HFFc6 (cell line): ENCODE results near the gene SLC35F5. TPM values are rescaled to one million over a fixed set of nuclear protein-coding genes. Genes with fewer than 3 reads are reported as not detected.

Experiments
- DNase-seq: peaks from one replicate; pipeline ENCODE4 v3.0.0-alpha.2; 2018
- H3K27ac Mint-ChIP-seq: 2 replicates; pipeline ENCODE4 v1.8.0; 2020; ENCODE audit warnings: mild to moderate bottlenecking, mixed read lengths
- H3K27me3 Mint-ChIP-seq: 2 replicates; pipeline ENCODE4 v1.8.0; 2021; ENCODE audit warnings: mild to moderate bottlenecking, moderate library complexity, mixed read lengths; ENCODE audit not compliant: insufficient read depth
- H3K36me3 Mint-ChIP-seq: 2 replicates; pipeline ENCODE4 v1.8.0; 2021; ENCODE audit warnings: low read depth, mixed read lengths
- H3K4me1 Mint-ChIP-seq: 2 replicates; pipeline ENCODE4 v1.8.0; 2020; ENCODE audit warnings: low read depth, mixed read lengths
- H3K4me3 Mint-ChIP-seq: 2 replicates; pipeline ENCODE4 v1.8.0; 2020; ENCODE audit warnings: mild to moderate bottlenecking, moderate library complexity, mixed read lengths
- H3K9me3 Mint-ChIP-seq: 2 replicates; pipeline ENCODE4 v1.8.0; 2020; ENCODE audit warnings: mild to moderate bottlenecking, mixed read lengths
- CTCF ChIP-seq: fragments of 200-600 bp; sonication (generic); IDR thresholded peaks from 2 replicates; pipeline ENCODE4 v1.5.0; 2021; ENCODE audit warnings: antibody characterized with exemption, mild to moderate bottlenecking
- total RNA-seq, 6 experiments: library from RNA; stranded (reverse); fragmentation: NEBNext Ultra II Directional; extraction: Animal tissue kit (Norgen Biotek cat#: 25700); gene quantifications; 2 replicates in 1 of 6; 3 replicates in 5 of 6; pipeline ENCODE4 v1.2.3, GENCODE V29; 2021

Gene SLC35F5
- total RNA-seq, 6 experiments from 2014 or later, result 104 to 151 (median 119) TPM

- H3K9me3 Mint-ChIP-seq, result no peaks in the 10 kb centered on the region
- no peaks in the 10 kb centered on the region; the same call in 1 of the 2 replicates for H3K27me3 Mint-ChIP-seq
- H3K27ac Mint-ChIP-seq, result no peak overlapping the region
- 0 out of 2 replicates have a peak, but pooled peaks cover 2% of the 10 kb centered on the region for H3K36me3 Mint-ChIP-seq
- H3K4me3 Mint-ChIP-seq, result no peak overlapping the region
- H3K4me1 Mint-ChIP-seq, result peaks cover 8% of the 10 kb centered on the region
- no peak for TF ChIP-seq CTCF
- DNase-seq, result no peak
Observed at GRCh38 chr2:113770929-113771328, 14.5 kb upstream of the SLC35F5 start.

- no peak for TF ChIP-seq CTCF
- H3K27ac Mint-ChIP-seq, result no peak overlapping the region
- no peak for DNase-seq
- H3K4me3 Mint-ChIP-seq, result no peak overlapping the region
- H3K27me3 Mint-ChIP-seq, result no peaks in the 10 kb centered on the region; the same call in 1 of the 2 replicates
- peaks cover 13% of the 10 kb centered on the region for H3K36me3 Mint-ChIP-seq
- peaks cover 8% of the 10 kb centered on the region for H3K4me1 Mint-ChIP-seq
- peaks cover 8% of the 10 kb centered on the region for H3K9me3 Mint-ChIP-seq
Observed at GRCh38 chr2:113769555-113769954, 13.1 kb upstream of the SLC35F5 start.

GRCh38 chr2:113768770-113769169 lies 12.3 kb upstream of the SLC35F5 start:
- Mint-ChIP-seq H3K27me3 (no peaks in the 10 kb centered on the region; the same call in 1 of the 2 replicates), H3K4me3 (no peak overlapping the region), H3K9me3 (peaks cover 8% of the 10 kb centered on the region), H3K27ac (peak overlapping the region; percentile 76), H3K36me3 (peaks cover 18% of the 10 kb centered on the region), H3K4me1 (peaks cover 8% of the 10 kb centered on the region)
- TF ChIP-seq CTCF, result no peak
- peak; percentile 13 for DNase-seq

- Mint-ChIP-seq H3K36me3 (peaks cover 18% of the 10 kb centered on the region), H3K4me3 (no peak overlapping the region), H3K9me3 (peaks cover 8% of the 10 kb centered on the region), H3K4me1 (peaks cover 13% of the 10 kb centered on the region), H3K27me3 (no peaks in the 10 kb centered on the region; the same call in 1 of the 2 replicates), H3K27ac (no peak overlapping the region)
- 0 out of 2 replicates have a peak, but pooled peaks have one; percentile 20 for TF ChIP-seq CTCF
- DNase-seq, result no peak
Observed at GRCh38 chr2:113767811-113768460, 11.5 kb upstream of the SLC35F5 start.

GRCh38 chr2:113765276-113765675 lies 8.8 kb upstream of the SLC35F5 start:
- Mint-ChIP-seq H3K27ac (no peak overlapping the region), H3K27me3 (no peaks in the 10 kb centered on the region; the same call in 1 of the 2 replicates), H3K4me1 (peaks cover 40% of the 10 kb centered on the region), H3K36me3 (peaks cover 18% of the 10 kb centered on the region), H3K9me3 (peaks cover 8% of the 10 kb centered on the region), H3K4me3 (no peak overlapping the region)
- no peak for TF ChIP-seq CTCF
- no peak for DNase-seq
